Effector memory CD4-positive, alpha-beta T cell (primary cell): Measurements from ENCODE around the gene CDV3.
"Not testable (repeated sequence)": the region's sequence is repeated elsewhere in the genome, so short reads cannot be mapped to it uniquely, and the experiment has no call there.

ENCODE experiments used
- DNase-seq, 3 donors: peaks; one replicate each; pipeline ENCODE4 v3.0.0-alpha.2; 2020
- H3K27ac ChIP-seq: 2 replicates; pipeline ENCODE4 v1.7.0; 2013; ENCODE audit warnings: mild to moderate bottlenecking, low read length, moderate library complexity; ENCODE audit not compliant: insufficient read depth, poor library complexity, severe bottlenecking
- H3K27me3 ChIP-seq: replicated peaks from 2 replicates; pipeline ENCODE4 v1.7.0; 2013; ENCODE audit warnings: mild to moderate bottlenecking, low read length; ENCODE audit not compliant: insufficient read depth, control insufficient read depth, poor library complexity, severe bottlenecking
- H3K36me3 ChIP-seq: 2 replicates; pipeline ENCODE4 v1.7.0; 2013; ENCODE audit warnings: mild to moderate bottlenecking, low read length, moderate library complexity; ENCODE audit not compliant: control insufficient read depth, insufficient read depth
- H3K4me1 ChIP-seq: 2 replicates; pipeline ENCODE4 v1.7.0; 2013; ENCODE audit warnings: low read length, mild to moderate bottlenecking; ENCODE audit not compliant: control insufficient read depth, insufficient read depth, poor library complexity, severe bottlenecking
- H3K4me3 ChIP-seq: 2 replicates; pipeline ENCODE4 v1.7.0; 2013; ENCODE audit warnings: low read length, low read depth, mild to moderate bottlenecking; ENCODE audit not compliant: insufficient read depth, poor library complexity, severe bottlenecking
- H3K9me3 ChIP-seq: 2 replicates; pipeline ENCODE4 v1.7.0; 2013; ENCODE audit warnings: mild to moderate bottlenecking, low read length, moderate library complexity; ENCODE audit not compliant: control insufficient read depth

Gene CDV3

GRCh38 chr3:133538154-133538553, 35.3 kb upstream of the CDV3 start:
- no peak overlapping the region for H3K4me3 ChIP-seq
- H3K9me3 ChIP-seq = no peaks in the 10 kb centered on the region
- H3K4me1 ChIP-seq = no peaks in the 10 kb centered on the region
- H3K27ac ChIP-seq = no peak overlapping the region
- no peak for DNase-seq
- H3K27me3 ChIP-seq = no peaks in the 10 kb centered on the region
- no peaks in the 10 kb centered on the region for H3K36me3 ChIP-seq

DNA sequence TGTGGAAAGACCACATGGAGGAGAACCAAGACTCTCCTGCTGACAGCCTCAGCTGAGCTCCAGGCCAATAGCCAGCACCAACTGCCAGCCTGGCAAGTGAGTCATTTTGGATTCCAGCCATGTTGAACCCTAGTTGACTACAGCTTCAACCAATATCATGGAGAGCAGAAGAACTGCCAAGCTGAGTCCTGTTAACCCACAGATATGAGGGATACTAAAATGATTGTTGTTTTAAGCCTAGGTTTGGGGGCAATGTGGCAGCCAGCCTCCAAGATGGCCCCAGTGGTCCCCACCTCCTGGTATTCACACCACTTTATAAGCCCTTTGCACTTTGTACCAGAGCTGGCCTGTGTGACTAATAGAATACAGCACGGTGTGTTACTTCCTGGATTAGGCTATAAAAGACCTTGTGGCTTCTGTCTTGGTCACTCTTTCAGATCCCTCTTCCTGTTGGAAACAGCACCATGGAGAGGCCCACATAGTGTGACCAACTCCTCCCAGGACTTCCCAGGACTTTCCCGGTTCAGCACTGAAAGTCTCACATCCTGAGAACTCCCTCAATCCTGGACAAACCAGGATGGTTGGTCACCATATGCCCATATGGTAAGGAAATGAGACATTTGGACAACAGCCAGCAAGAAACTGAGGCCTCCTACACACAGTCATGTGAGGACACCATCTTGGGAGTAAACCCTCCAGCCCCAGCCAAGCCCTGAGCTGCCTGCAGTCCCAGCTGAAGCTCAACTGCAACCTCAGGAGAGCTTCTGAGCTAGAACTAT, 32.4 kb upstream of the CDV3 start:
- Histone ChIP-seq H3K36me3 (no peaks in the 10 kb centered on the region), H3K9me3 (no peaks in the 10 kb centered on the region), H3K27me3 (no peaks in the 10 kb centered on the region), H3K4me1 (no peaks in the 10 kb centered on the region), H3K27ac (no peak overlapping the region), H3K4me3 (no peak overlapping the region)
- DNase-seq = no peak

- no peak overlapping the region for H3K27ac ChIP-seq
- no peaks in the 10 kb centered on the region for H3K4me1 ChIP-seq
- no peak for DNase-seq
- H3K36me3 ChIP-seq = no peaks in the 10 kb centered on the region
- H3K4me3 ChIP-seq = no peak overlapping the region
- H3K27me3 ChIP-seq = no peaks in the 10 kb centered on the region
- no peaks in the 10 kb centered on the region for H3K9me3 ChIP-seq
Observed at GRCh38 chr3:133542871-133543270, 30.6 kb upstream of the CDV3 start.

DNA sequence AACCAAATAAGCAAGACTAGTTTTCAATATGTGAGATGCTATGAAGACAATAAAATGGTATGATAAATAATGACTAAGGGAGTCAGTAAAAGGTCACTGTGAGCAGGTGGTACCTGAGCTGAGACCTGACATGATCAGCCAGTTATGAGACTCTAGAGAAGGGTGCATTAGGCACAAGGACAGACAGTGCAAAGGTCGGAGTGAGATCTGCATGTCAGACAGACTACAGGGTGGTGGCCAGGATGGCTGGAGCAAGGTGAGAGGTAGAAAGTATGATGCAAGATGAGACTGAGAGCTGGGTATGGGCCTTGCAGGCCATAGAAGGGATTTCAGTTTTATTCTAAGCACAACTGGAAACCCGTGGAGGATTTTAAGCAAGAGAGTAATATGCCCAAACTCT, 28.5 kb upstream of the CDV3 start:
- not testable (repeated sequence) for H3K27me3 ChIP-seq, DNase-seq, H3K4me3 ChIP-seq, H3K4me1 ChIP-seq, H3K36me3 ChIP-seq, H3K9me3 ChIP-seq, H3K27ac ChIP-seq

- Histone ChIP-seq H3K36me3 (no peaks in the 10 kb centered on the region), H3K4me1 (no peaks in the 10 kb centered on the region), H3K9me3 (no peaks in the 10 kb centered on the region), H3K27me3 (no peaks in the 10 kb centered on the region), H3K27ac (no peak overlapping the region), H3K4me3 (no peak overlapping the region)
- no peak for DNase-seq
Observed at GRCh38 chr3:133547432-133548041, 25.9 kb upstream of the CDV3 start.

DNA sequence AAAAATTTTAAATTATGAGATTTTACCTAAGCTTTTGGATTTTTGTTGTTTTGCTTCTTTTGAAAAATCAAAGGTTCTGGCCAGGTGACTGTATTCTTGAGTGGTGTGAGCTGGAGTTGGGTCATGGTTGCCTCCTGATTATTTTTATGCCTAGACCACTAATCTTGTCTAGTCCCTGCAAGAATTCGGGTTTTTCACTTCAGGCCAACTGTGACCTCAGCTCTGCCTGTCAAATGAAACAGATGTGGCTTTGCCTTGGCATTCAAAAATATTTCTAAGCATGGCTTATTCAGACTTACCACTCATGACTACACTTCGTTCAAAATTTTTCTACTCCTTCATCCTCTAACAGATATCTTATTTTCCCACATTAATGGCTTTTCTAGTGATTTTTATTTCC, 25.4 kb upstream of the CDV3 start:
- Histone ChIP-seq H3K9me3 (no peaks in the 10 kb centered on the region), H3K27me3 (no peaks in the 10 kb centered on the region), H3K4me1 (no peaks in the 10 kb centered on the region), H3K4me3 (no peak overlapping the region), H3K27ac (no peak overlapping the region), H3K36me3 (no peaks in the 10 kb centered on the region)
- no peak for DNase-seq

GRCh38 chr3:133549565-133549964, 23.9 kb upstream of the CDV3 start:
- H3K27me3 ChIP-seq = no peaks in the 10 kb centered on the region
- H3K9me3 ChIP-seq = no peaks in the 10 kb centered on the region
- no peaks in the 10 kb centered on the region for H3K36me3 ChIP-seq
- no peak overlapping the region for H3K4me3 ChIP-seq
- H3K27ac ChIP-seq = no peak overlapping the region
- DNase-seq = no peak
- H3K4me1 ChIP-seq = no peaks in the 10 kb centered on the region

DNA sequence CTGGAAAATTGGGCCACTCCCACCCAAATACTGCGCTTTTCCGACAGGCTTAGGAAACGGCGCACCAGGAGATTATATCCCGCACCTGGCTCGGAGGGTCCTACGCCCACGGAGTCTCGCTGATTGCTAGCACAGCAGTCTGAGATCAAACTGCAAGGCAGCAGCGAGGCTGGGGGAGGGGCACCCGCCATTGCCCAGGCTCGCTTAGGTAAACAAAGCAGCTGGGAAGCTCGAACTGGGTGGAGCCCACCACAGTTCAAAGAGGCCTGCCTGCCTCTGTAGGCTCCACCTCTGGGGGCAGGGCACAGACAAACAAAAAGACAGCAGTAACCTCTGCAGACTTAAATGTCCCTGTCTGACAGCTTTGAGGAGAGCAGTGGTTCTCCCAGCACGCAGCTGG, 21.9 kb upstream of the CDV3 start:
- not testable (repeated sequence) for DNase-seq, H3K4me3 ChIP-seq, H3K27ac ChIP-seq, H3K4me1 ChIP-seq, H3K36me3 ChIP-seq, H3K9me3 ChIP-seq, H3K27me3 ChIP-seq

GRCh38 chr3:133561679-133562078, 11.8 kb upstream of the CDV3 start:
- Histone ChIP-seq H3K9me3 (no peaks in the 10 kb centered on the region), H3K36me3 (no peaks in the 10 kb centered on the region), H3K27ac (no peak overlapping the region), H3K4me1 (no peaks in the 10 kb centered on the region), H3K4me3 (no peak overlapping the region), H3K27me3 (no peaks in the 10 kb centered on the region)
- DNase-seq = no peak

- H3K9me3 ChIP-seq = no peaks in the 10 kb centered on the region
Observed at GRCh38 chr3:133562376-133562775, 11.1 kb upstream of the CDV3 start.

More at GRCh38 chr3:133562376-133562775, 11.1 kb upstream of the CDV3 start:
- H3K4me3 ChIP-seq = no peak overlapping the region
- H3K4me1 ChIP-seq = no peaks in the 10 kb centered on the region
- H3K36me3 ChIP-seq = no peaks in the 10 kb centered on the region
- no peaks in the 10 kb centered on the region for H3K27me3 ChIP-seq
- DNase-seq = no peak
- H3K27ac ChIP-seq = no peak overlapping the region
